PC-9 (cell line): Measurements from ENCODE around the gene PLEKHG5.

Experiments used
- EZH2 ChIP-seq: fragments of 200-600 bp; sonication (generic); IDR thresholded peaks from 2 replicates; pipeline ENCODE4 v1.8.0; 2017; ENCODE audit warnings: antibody characterized with exemption, low read depth
- TF ChIP-seq, protein P1 (sequence below): fragments of 200-600 bp; sonication (generic); conservative IDR thresholded peaks from 2 replicates; pipeline ENCODE4 v1.6.1; 2017; ENCODE audit warnings: mixed run types, antibody characterized with exemption, mild to moderate bottlenecking, moderate library complexity

DNA sequence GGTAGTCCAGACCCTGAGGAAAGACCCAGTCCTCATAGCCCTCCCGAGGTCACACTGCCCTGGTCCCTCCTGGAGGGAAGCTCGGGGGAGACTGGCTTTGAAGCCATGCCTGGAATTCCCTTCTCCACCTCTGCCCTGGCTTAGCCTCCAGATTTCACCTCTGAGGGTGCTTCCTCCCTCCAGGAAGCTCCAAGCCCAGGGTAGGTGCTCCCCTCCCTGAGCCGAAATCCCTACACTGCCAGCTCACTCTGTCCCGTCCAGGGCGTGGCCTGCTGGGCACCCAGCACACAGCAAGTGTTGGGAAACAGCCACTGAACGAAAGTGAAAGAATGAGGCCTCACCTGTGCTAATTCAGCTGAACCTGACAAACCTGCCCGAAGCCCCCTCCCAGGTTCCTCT, 19.5 kb downstream of the PLEKHG5 start:
- TF ChIP-seq, protein P1, sequence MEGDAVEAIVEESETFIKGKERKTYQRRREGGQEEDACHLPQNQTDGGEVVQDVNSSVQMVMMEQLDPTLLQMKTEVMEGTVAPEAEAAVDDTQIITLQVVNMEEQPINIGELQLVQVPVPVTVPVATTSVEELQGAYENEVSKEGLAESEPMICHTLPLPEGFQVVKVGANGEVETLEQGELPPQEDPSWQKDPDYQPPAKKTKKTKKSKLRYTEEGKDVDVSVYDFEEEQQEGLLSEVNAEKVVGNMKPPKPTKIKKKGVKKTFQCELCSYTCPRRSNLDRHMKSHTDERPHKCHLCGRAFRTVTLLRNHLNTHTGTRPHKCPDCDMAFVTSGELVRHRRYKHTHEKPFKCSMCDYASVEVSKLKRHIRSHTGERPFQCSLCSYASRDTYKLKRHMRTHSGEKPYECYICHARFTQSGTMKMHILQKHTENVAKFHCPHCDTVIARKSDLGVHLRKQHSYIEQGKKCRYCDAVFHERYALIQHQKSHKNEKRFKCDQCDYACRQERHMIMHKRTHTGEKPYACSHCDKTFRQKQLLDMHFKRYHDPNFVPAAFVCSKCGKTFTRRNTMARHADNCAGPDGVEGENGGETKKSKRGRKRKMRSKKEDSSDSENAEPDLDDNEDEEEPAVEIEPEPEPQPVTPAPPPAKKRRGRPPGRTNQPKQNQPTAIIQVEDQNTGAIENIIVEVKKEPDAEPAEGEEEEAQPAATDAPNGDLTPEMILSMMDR: no peak
- TF ChIP-seq EZH2: no peak
